ENCODE results near the gene PIWIL1.

- TF ChIP-seq, protein P1, sequence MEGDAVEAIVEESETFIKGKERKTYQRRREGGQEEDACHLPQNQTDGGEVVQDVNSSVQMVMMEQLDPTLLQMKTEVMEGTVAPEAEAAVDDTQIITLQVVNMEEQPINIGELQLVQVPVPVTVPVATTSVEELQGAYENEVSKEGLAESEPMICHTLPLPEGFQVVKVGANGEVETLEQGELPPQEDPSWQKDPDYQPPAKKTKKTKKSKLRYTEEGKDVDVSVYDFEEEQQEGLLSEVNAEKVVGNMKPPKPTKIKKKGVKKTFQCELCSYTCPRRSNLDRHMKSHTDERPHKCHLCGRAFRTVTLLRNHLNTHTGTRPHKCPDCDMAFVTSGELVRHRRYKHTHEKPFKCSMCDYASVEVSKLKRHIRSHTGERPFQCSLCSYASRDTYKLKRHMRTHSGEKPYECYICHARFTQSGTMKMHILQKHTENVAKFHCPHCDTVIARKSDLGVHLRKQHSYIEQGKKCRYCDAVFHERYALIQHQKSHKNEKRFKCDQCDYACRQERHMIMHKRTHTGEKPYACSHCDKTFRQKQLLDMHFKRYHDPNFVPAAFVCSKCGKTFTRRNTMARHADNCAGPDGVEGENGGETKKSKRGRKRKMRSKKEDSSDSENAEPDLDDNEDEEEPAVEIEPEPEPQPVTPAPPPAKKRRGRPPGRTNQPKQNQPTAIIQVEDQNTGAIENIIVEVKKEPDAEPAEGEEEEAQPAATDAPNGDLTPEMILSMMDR (conservative IDR thresholded peaks at IDR 0.05): no peak
- no peak for TF ChIP-seq EZH2 (IDR thresholded peaks at IDR 0.05; ENCODE audit: low read depth)
These were observed 9.9 kb downstream of the PIWIL1 start for GRCh38 chr12:130347588-130347987.
